ENCODE measurements around the gene KLHL40.

The KLHL40 gene

DNA sequence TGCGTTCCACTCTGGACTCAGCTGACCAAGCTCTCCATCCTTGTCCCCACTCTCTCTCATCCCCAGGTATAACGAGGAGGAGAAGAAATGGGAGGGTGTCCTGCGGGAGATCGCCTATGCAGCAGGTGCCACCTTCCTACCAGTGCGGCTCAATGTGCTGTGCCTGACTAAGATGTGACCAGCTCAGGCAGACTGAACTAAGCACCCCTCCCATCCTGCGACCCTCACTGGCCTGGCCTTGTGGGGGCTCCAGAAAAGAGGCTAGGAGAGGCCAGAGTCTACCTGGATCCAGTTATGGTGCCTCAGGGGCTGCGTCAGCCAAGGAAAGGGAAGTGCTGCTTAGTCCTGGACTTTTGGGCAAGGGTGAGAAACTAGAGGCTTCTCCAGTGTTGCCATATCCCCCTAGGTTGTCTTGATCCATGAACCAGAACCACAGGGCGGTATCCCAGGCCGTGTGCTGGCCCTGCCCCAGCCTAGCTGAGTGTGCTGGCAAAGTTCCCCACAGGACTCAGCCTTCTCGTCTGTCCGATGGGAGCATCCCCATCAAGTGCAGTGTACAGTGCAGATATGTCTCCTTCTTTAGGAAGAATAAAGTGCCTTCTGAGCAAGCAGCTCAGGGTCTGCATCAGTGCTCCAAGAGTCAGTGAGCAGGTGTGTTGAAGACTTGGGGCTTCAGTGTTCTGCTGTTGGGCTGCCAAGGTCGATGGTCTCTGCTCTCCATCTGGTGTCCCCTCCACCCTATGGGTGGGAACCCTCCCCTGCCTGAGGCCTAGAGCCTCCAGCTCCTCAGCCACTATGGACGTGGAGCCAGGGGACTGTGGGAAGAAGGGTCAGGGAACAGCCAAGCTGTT lies 6.7 kb downstream of the KLHL40 start:
- DNase-seq: no peak

- DNase-seq: no peak
These were observed 7.6 kb downstream of the KLHL40 start for GRCh38 chr3:42692667-42693529.

DNA sequence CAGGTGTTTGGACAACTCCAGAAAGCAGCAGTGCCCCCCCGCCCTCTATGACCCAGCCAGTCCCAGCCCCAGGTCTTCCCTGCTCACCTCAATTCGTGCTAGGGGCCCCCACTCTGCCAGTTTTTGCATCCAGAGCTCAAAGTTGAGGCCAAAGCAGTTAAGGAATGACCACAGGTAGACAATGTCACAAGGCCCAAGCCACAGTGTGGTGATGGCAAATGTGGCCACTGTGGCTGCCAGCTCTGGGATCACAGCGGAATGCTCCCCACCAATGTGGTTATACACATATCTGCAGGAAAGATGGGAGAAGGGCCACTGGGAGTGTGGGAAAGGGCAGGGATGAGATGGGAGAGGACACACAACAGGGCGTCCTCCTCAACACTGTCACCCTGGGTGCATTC lies 8.2 kb downstream of the KLHL40 start:
- DNase-seq: no peak

DNA sequence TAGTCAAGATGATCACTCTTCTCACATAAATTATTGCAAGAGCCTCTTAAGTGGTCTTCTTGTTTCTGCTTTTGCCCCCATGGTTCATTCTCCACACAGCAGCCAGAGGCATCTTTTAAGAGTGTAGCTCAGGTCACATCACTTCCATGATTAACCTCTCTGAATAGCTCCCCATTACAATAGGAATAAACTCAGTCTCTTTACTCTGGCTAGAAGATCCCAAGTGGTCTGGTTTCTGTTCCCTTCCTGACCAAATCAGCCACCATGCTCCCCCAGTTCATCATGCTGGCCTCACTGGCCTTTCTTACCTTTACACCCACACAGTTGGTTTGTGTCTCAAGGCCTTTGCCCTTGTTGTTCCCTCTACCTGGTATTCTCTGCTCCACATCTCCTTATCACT lies 9.0 kb downstream of the KLHL40 start:
- no peak for DNase-seq

- no peak for DNase-seq
These were observed 11.3 kb downstream of the KLHL40 start for GRCh38 chr3:42696356-42697288.

DNA sequence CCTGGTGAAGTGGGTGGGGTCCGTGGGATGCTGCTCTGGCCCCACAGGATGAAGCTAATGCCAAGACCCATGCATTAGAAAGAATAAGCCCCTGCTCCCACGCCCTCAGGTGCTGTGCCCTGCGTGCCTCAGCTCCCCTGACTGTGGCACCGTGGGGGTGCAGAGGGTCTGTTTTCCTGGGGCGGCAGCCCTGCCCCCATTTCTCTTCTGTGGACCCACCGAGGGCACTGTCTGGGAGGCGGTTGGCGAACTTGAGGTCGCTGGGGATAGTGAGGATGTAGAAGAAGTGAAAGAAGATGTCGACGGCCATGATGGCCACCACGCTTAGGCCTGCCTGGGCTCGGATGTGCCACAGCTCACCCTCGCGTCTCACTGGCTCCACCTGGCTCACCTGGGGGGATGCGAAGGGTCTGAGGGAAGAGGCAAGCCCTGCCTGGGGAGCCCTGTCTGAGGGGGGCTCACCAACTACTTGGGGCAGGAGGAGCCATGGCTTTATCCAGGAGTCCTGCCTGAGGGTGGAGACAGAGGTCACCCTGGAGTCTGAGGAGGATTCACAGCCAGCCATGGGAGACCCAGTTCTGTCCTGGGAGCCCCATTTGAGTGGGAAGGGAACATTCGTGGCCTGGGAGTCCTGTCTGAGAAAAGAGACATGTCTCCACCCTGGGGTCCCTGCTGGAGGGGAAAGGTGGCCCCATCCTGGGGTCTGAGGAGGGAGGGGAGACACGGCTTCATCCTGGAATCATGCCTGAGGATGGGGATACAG lies 12.1 kb downstream of the KLHL40 start:
- DNase-seq: no peak

- no peak for DNase-seq
These were observed 13.0 kb downstream of the KLHL40 start for GRCh38 chr3:42698216-42698910.

GRCh38 chr3:42698911-42699230 lies 13.5 kb downstream of the KLHL40 start:
- DNase-seq: no peak

DNA sequence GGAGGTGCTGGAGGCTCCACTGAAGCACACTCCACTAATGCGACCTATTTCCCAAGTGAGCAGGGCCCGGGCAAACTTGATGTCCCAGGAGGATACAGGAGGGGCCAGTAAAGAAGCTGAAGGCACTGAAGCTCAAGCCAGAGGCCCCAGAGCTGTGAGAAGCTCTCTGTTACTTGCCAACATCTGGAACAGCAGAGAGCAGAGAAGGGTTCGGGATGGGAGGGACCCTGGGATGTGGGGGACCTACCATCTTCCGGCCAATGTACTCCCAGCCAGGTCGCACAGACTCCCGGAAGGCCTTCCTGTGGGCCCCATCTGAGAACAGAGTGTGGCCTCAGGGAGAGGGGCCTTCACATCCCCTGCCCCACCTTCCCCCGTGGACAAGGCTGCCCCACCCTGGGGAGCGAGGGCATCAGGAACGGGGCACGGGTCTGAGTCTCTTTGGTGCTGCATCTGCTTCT lies 14.2 kb downstream of the KLHL40 start:
- DNase-seq: no peak

- no peak for DNase-seq
These were observed 15.3 kb downstream of the KLHL40 start for GRCh38 chr3:42700366-42701288.

DNA sequence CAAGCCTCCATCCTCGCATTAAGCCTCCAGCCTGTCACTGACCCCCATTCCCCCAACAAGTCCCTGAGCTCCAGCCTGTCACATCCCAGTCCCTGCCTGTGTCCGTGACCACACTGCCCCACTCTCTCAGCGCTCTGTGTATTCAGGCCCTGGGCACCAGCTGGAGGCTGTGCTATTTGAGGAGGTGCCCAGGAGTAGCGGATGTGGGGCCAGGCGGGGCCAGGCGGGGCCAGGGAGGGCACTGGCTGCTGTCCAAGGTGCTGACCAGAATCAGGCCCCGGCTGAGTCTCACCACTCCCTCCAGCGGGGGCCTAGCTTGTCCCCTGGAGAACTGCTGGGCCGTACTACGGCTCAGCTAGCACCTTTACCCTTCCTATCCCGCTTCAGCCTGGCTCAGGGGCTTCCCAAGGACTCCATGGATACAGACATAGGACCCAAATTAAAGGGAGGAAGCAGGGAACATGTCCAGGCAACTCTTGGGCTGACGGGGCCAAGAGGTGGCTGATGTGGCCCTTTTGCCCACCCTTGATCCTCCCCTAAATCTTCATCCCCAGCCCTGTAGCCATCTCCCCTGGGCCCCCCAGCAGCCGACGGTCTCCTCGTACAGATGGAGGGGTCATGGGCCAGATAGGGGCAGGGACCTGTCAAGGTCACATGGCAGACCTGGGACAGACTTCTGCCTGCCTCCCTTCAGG lies 16.2 kb downstream of the KLHL40 start:
- DNase-seq: peak; percentile 18

DNA sequence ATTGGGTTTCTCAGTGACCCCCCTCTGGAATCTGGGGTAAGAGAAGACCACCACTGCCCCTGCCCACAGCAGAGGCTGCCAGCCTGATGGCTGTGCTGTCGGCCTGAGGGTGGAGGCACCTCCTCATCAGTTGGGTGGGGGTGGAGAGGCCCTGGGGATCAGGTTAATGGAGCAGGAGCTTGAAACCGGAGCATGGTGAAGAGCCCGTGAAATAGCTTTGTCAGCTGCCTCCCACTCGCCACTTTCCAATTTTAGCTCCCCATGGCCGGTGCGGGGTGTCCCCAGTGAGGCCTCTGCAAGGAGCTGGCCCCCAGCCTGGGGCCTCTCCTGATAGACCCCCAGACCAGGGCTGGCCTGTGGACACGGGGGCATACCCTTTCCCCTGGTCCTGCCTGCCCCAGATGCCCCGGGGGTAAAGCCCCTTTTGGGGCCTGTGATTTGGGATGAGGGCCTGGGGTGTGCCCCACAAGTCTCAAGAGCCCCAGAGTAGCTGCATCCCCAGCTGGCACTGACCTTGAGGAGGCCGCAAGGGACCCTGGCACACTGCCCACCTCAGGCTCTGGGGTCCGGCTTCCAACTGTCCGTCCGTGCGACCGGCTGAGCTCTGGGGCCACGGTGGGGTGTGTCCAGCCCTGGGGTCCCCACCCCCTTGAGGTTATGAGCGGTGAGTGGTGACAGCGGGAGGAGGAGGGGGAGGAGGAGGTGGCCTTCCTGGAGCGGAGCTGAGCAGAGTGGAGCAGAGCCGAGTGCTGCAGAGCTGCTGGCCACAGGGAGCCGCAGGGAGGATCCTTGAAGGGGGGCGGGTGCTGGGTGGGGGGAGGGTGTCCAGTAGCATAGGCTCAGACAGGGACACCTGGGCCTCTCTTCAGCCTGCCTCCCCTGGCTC lies 17.0 kb downstream of the KLHL40 start, which contains the start of gene HHATL:
Gene HHATL, minus strand, starts transcription at position 733 of the 886 bp plus-strand sequence. CDS start 1,972 bp downstream, outside the sequence.
- no peak for DNase-seq

DNA sequence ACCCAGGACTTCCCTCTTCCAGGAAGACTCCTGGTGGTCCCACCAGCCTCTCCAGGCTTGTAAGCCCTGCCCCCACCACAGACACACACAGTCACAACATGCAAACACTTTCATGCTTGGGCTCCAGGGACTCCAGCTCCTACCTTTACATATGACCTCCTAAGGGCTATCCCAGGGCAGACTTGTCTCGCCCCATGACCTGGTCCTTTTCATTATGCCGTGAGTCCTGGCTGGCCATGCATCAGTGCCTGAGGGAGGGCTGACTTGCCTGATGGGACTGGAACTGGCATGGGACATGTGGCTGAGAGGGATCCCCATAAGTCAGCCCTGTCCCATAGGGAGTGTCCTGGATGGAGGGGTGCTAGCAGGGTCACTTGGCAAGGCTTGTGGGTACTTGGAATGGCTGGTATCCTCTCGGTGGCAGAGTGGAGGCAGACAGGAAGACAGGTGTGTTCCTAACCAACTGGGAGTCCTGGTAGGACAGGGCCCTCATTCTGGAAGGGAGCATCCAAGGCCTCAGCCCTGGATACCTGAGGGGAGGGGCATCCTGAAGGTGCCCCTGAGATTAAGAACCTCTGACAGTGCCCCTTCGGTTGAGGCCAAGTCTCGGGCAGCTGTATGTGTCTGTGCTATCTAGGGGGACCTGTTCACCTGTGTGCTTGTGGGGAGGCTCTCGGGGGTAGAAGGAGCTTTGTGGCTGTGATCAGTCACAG lies 17.8 kb downstream of the KLHL40 start:
- DNase-seq: no peak

GRCh38 chr3:42703695-42704025 lies 18.3 kb downstream of the KLHL40 start:
- no peak for DNase-seq

DNA sequence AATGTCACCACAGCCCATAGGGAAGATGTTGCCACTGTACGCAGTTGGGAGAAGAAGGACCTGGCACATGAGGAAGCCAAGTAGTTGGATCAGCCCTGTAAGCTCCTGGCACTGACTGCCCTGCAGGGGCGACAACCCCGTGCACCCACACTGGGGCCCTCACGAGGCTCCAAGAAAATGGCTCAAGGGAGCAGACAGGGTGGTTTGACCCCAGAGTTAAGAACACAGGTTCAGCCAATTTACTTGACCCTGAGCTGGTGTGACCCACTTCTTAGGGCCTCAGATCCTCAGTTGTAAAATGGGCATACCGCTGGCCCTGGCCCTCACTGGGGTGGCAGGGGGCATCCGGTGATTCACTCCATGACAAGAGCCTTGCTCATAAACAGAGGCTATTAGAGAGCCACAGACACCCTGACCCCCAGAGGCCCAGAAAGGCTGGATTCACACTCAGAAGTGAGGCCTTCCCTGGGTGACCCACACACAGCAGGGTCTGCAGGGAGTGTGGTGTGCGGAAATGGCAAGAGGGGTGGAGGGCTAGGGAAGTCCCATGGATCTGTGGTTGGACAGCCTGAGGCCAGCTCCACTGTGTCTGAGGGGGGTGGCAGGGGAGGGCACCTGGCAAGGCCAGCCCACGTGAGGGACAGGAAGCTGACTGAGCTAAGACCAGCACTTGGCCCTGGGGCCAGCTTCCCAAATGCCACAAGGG lies 19.0 kb downstream of the KLHL40 start:
- no peak for DNase-seq

DNA sequence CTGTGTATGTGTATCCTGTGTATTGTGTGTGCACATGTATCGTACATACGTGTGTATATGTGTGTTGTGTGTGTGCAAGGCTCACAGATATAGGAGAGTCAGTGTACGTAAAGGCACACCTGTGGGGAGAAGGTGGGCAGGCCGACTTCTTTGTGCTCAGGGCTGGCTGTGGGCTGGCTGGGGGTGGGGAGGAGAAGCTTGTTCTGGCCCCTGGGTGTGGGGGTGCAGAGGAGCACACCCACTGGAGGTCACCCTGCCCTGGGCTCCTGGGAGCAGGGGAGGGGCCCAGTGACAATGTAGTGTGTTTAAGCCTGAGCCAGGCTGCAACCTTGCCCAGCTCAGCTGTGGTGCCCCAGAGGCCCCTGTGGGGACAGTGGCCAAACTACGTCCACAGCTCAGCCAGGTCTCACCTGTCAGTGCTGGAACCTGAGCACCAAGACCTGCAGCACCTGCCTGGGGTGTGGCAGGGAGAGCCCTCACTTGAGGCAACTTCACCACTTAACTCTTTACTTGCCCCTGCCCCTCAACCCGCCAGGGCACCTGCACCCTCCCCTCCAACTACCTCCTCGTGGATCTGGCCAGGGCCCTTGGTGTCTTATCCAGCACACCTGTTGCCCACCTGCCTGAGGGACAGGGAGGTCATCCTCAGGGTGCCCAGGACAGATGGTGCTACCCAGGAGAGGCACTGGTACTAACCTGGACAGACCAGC lies 19.9 kb downstream of the KLHL40 start:
- DNase-seq: no peak
